ENCODE results near the gene KCNN1.
A peak's percentile ranks its signal among the peaks of the same experiment; 100 is the strongest.
"Not testable (repeated sequence)": the region's sequence is repeated elsewhere in the genome, so short reads cannot be mapped to it uniquely, and the experiment has no call there.

KCNN1 gene

DNA sequence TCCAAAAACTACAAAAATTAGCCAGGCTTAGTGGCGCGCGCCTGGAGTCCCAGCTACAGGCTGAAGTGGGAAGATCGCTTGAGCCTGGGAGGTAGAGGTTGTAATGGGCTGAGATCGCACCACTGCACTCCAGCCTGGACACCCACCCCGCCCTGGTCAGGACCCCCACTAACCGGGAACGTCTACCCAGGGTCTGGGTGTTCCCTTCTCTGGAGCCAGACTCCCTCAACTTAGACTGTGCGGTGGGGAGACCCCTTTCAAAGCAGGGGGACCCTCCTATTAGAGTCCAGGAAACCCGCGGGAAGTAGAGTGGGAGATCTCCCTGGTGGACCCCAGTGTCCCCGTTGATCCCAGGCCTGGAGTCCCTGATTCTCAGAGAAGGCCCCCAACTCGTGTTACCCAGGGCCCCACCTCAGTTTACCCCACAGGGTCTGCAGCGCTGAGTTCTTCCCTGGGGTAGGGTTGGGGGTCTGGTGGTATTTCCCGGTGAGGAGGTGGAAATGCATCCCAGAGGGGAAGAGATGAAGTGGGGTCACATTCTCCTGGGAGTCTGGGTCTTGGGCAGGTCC, 35.0 kb downstream of the KCNN1 start:
- DNase-seq = no peak

DNA sequence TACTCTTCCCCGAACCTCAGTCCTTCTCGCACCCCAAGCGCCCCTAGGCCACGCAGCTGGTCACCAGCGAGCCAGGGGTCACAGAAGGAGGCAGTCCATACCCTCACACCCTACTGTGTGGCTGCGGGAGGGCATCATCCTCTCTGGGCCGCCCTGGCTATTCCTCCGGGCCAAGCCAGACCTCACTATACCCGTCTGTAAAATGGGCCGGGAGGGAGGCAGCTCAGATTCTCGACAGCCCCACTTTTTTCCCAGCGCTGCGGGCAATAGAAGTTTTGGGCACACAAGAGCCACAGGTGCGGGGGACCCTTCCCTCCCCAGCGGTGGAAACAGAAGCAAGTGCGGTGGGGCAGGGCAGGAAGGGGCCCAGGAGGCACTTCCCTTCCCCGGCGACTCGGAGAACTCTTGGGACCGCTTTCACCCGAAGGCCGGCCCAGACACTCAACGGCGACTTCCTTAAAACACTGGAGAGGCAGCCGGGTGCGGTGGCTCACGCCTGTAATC, 35.5 kb downstream of the KCNN1 start:
- peak in 1 of 2 donors; percentile 24 for DNase-seq

DNA sequence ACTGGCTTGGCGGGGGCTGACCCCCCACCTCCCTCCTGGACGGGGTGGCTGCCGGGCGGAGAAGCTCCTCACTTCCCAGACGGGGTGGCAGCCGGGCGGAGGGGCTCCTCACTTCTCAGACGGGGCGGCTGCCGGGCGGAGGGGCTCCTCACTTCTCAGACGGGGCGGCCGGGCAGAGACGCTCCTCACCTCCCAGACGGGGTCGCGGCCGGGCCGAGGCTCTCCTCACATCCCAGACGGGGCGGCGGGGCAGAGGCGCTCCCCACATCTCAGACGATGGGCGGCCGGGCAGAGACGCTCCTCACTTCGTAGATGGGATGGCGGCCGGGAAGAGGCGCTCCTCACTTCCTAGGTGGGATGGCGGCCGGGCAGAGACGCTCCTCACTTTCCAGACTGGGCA, 38.8 kb downstream of the KCNN1 start:
- DNase-seq = not testable (repeated sequence)

DNA sequence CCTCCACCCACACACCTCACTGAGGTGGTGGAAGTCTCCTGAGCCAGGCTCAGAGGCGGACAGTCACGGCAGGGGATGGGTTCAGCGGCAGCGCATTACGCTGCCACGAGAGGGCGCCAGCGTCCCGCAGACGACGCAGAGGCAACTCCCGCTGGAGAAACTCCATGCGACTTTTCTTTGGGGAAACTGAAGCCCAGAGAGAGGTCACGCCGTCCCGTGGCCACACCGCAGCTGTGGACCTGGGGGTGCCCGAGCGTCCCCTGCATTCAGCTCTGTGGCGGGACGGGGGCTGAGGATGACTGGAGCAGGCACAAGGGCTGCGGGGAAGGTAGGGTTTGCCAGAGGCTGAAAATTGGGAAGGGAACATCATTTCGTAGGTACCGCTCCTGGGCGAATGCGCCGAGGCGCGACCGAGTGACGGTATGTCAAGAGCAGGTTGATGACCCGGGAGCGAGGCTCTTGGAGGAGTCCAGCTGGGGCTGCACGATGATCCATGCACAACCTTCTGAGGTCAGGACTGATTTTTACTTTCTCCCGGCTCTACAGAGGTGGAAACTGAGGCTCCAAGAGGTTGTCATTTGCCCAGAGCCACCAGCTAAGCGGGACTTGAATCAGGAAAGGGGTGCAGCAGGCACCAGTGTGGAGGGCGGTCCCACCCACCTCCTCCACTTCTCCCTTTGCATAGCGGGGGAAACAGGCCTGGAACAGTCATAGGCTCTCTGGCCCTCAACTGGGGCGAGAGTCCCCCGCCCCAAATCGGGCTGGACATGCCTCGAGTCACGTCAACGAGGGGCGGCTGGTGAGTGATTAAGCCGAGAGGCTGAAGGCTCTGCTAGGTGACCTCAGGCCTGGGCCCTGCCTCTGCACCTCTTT, 40.4 kb downstream of the KCNN1 start:
- peak; percentile 84 to 86 for DNase-seq

- peak; percentile 86 to 88 for DNase-seq
These were observed 41.2 kb downstream of the KCNN1 start, which contains the start of gene ARRDC2 for GRCh38 chr19:18007917-18008673. Gene ARRDC2, plus strand, starts transcription at chr19:18008170. Its CDS starts 141 bp downstream, at chr19:18008311.

DNA sequence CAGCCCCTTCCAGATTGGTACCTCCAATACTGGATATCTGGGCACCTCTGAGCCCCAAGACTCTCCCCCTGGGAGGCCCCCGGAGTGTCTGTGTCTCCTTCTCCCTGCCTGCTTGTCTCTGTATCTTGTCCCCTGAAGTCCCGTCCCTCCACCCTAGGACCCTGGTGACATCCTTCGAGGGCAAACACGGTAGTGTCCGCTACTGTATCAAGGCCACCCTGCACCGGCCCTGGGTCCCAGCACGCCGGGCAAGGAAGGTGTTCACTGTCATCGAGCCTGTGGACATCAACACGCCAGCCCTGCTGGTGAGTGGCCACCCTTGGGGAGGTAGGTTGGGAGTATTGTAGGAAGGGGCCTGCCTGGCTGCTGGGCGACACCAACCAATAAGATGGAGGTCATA, 41.9 kb downstream of the KCNN1 start:
- no peak for DNase-seq

- DNase-seq = peak; percentile 34 to 55
These were observed 42.6 kb downstream of the KCNN1 start for GRCh38 chr19:18009412-18010066.

- no peak for DNase-seq
These were observed 43.2 kb downstream of the KCNN1 start for GRCh38 chr19:18010149-18010548.

- no peak for DNase-seq
These were observed 46.6 kb downstream of the KCNN1 start for GRCh38 chr19:18013210-18014111.

GRCh38 chr19:18014197-18014596, 47.3 kb downstream of the KCNN1 start:
- DNase-seq = peak in 1 of 2 donors; percentile 49

- no peak for DNase-seq
These were observed 49.5 kb downstream of the KCNN1 start for GRCh38 chr19:18016209-18016910.

- no peak for DNase-seq
These were observed 50.6 kb downstream of the KCNN1 start for GRCh38 chr19:18017275-18018083.

DNA sequence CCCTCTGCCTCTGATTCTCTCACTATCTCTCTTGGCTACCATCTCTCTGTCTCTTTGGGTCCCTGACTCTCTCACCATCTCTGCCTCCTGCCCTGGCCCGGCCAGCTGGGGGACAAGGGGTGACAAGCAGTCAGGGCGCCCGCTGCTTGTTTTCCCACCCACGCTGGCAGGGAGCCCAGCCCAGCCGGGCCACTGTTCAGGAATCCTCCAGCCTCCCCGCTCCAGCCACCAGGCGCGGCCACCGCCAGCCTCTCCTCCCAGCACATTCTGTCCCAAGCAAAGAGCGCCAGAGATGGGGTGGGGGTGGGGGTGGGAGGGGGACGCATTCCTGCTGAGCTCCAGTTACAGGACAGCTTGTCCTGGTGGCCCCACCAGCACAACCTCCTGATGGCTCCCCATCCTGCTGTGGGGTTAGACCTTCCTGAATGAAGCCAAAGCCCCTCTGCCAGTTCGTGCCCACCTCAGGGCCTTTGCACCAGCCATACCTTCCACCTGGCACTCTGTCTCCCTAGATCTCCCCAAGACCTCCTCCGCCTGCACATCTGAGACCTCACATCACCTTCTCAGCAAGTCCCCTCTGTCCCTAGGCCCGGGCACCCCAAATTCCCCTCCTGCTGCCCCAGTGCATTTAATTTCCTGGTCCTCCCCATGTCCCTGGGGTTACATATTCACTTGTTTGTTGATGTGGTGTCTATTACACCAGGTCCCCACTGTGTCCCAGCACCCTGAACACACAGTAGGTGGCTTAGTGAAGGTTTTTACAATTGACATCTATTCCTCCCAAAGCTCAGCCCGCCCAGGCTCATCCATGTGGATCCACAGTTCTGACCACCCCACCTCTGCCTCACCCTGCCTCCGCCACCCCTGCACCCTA, 53.5 kb downstream of the KCNN1 start:
- DNase-seq = no peak

GRCh38 chr19:18021121-18021755, 54.3 kb downstream of the KCNN1 start:
- peak; percentile 64 to 68 for DNase-seq

DNA sequence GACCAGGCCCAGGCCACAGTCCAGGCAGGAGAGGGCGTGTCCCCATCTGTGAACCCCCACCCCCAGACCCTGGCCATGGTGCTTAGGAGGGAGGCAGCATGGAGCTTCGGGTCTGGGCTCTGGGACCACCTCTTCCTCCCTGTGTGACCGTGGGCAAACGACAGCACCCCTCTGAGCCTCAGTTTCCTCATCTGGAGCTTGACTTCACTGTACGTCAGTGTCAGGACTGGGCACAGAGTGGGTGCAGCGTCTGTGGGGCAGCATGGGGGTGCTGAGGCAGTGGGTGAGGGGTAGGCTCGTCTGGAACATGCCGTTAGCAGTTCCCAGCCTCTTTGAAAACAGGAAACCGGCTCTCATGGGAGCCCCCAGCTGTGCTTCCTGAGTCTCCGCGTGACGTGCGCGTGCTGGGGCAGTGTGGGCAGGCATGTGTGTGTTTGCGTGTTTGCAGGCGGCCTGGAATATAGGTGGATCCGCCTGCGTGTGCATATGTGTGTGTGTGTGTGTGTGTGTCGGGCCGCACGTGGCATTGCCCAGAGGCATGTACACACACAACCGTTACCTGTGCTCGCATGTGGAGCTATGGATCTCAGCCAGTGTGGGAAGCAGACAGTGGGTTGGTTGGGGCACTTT, 56.8 kb downstream of the KCNN1 start:
- DNase-seq = peak; percentile 53 to 54

DNA sequence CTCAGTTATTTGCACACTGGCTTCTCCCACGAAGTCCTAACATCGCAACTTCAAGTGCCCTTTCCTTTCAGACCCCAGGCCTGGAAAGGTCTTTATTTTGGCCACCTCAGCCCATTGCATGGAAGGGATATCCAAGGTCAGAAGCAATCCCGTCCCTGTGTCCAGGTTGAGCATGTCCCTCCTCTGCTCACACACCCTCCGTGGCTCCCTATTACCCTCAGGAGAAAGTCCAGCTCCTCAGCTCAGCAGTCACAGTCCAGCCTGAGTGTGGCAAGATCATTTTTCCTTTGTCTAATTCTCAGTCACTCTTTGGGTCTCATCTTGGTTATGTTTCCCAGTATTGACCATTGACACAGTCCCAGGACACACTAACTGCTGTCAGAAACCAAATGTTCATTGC, 60.2 kb downstream of the KCNN1 start:
- DNase-seq = no peak

DNA sequence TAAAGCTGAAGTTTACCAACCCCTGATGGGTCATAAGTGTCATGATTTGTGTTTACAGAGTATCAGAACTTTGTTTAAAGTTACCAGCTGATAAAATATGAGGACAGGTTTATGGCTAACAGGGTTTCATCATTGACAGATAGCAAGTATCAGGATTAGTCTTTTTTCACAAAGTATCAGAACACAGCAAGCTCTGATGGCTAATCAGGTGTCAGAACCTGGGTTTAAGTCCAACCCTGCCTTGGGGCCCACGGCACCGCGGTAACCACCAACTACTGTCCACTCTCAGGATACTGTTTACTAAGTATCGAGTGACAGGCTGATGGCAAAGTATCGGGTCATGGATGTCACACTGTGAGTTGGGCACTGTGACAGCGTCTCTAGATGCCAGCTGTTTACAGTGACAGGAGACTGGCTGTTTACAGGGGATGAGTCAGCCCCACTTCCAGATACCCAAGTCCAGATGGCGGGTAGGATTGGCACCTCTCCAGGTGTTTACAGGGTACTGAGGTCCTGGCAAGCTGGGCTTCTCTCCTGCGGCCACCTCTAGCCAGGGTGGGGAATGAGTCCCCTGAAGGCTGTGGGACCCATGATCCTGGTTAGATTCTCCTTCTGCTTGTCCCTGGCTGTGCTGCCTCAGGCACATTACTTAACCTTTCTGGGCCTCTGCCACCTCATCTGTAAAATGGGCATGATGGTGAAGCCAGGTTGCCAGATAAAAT, 62.9 kb downstream of the KCNN1 start:
- DNase-seq = no peak

Measured in stimulated activated CD4-positive, alpha-beta T cell treated with anti-CD3 and anti-CD28 coated beads, Interleukin-2, amount 100 ng/mL, for 24 hours (primary cell).